ENCODE results near the gene RBFOX2.
"Not testable (repeated sequence)": the region's sequence is repeated elsewhere in the genome, so short reads cannot be mapped to it uniquely, and the experiment has no call there.

The RBFOX2 gene

DNA sequence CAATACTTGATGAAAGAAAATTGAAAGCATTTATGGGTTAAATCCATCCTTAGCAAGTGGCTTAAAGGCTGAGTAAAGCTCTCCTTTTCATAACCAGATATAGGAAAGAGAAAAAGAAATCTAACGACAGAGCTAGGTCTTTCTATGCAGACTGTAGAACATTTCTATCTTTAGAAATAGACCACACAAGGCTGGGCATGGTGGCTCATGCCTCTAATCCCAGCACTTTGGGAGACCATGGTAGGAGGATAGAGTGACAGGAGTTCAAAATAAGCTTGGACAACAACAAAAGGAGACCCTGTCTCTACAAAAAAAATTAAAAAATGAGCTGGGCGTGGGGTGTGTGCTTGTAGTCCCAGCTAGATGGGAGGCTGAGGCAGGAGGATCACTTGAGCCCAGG is 220.2 kb downstream of the RBFOX2 start:
- no peak for DNase-seq

DNA sequence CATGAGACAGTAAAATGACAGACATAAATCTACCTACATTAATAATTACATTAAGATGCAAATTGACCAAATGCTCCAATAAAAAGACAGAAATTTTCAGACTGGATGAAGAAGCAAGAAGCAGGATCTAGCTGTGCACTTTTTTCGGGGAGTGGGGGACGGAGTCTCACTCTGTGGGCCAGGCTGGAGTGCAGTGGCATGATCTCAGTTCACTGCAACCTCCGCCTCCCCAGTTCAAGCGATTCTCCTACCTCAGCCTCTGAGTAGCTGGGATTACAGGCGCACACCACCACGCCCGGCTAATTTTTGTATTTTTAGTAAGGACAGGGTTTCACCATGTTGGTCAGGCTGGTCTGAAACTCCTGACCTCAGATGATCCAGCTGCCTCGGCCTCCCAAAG is 222.0 kb downstream of the RBFOX2 start:
- not testable (repeated sequence) for DNase-seq

DNA sequence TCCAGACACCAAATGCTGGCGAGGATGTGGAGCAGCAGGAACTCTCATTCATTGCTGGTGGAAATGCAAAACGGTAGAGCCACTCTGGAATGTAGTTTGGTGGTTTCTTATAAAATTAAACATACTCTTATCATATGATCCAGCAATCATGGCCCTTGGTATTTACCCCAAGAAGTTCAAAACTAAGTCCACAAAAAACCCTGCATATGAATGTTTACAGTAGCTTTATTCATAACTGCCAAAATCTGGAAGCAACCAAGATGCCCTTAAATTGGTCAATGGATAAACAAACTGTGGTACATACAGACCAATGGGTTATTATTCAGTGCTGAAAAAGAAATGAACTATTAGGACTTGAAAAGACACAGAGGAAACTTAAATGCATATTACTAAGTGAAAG is 223.2 kb downstream of the RBFOX2 start:
- no peak for DNase-seq

DNA sequence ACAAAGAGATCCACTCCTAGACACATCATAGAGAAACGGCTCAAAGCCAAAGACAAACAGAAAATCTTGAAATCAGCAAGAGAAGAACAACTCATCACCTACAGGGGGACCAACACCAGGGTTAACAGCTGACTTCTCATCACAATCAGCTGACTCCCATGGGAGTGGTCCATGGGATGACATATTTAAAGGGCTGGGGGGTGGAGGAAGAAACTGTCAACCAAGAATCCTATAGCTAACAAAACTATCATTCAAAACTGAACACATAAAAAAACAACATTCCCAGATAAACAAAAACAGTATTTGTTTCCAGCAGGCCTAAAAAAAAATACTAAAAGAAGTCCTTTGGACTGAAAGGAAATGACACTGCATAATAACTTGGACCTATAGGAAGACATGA is 224.2 kb downstream of the RBFOX2 start:
- DNase-seq, result no peak

DNA sequence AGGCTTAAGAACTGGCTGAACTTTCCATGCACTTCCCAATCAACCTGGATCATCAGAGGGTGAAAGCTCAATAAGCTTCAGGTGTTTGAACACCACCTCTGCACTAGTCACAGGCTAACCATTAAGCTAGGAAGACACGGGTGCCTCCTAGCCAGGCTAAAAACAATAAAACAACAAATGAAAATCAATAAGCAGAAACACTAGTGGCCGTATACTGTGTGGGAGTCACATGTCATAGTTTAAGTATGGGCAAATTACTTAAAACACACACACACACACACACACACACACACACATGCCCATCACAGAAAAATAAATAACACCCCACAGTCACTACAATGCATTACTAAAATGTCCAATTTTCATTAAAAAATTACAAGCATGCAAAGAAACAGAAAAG is 225.7 kb downstream of the RBFOX2 start:
- no peak for DNase-seq

DNA sequence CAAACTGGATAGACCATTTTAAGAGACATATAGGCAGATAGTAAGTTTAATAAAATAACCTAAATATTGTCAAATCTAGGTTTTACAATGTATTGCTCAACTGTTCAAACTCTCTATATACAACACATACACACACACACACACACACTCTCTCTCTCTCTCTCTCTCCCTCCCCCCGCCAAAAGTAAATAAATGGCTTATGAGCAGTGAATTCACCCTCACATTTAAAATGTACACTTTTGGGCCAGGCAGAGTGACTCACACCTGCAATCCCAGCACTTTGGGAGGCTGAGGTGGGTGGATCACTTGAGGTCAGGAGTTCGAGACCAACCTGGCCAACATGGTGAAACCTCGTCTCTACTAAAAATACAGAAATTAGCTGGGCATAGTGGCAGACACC is 227.3 kb downstream of the RBFOX2 start:
- not testable (repeated sequence) for DNase-seq

DNA sequence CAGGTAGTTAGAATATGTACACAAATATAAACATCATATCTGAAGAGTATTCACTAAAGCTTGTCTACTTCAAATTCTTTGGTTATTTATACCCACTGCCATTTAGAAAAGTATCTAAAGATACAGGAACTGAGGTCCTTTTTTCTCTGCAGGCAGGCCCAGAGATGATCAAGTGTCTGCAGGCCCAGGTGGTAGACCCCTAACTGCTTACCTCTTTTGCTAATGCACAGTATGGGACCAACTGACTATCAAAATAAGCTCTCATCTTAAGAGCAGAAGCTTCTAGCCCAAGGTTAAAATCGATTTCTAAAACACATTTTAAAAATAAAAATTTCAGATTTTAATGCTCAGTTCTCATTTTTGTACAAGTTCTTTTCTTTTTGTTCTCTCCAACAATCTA is 229.5 kb downstream of the RBFOX2 start:
- DNase-seq, result no peak

DNA sequence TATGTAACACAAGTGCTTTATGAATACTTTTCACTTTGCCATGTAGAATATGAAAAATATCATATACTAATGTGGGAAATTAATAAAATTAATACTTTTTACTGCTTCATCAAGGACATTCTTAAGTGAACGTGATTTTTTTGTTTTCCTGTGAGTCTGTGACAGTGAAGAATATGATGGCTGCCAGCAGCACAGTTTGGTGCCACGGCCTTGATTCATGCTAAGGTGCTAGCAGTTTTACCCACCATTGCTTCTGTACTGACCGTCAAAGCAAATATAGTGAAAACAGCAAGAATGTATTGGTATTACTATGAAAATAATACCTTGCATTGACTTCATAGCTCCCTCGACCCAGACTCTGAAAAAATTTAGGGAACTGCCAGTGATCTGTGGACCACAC is 231.2 kb downstream of the RBFOX2 start:
- DNase-seq, result no peak

DNA sequence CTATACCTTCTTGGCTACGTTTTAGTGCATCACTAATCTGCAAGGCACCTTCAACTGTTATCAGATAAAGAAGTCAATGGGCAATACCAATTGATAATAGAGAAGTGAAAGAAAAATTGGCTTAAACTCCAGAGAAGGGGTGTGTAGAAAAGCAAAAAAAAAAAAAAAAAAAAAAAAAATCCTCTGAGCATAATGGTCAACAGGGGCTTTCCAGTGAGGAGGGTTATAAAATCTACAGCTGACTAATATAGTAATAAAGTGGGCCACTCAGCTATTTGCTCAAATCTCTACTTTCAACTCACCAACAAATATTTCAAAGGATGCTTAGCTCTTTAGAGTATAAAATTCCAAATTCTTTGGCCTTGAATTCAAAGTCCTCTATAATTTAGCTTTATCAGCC is 233.1 kb downstream of the RBFOX2 start:
- no peak for DNase-seq

DNA sequence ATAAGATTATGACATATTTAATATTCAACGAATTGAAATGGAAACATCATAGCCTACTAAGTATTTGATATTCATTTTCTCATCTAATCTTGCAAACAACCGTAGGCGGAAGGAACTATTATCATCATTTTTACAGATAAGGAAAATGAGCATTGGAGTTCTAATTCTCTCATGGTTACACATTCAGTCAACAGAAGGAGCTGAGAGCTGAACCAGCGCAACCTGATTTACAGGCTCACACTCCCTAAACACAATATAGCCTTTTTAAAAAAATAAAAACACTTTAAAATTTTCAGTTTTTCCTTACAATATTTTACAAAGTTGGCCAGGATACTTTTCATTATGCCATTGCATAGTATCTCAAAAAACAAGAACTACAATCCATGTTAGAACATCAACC is 236.1 kb downstream of the RBFOX2 start:
- DNase-seq, result no peak

DNA sequence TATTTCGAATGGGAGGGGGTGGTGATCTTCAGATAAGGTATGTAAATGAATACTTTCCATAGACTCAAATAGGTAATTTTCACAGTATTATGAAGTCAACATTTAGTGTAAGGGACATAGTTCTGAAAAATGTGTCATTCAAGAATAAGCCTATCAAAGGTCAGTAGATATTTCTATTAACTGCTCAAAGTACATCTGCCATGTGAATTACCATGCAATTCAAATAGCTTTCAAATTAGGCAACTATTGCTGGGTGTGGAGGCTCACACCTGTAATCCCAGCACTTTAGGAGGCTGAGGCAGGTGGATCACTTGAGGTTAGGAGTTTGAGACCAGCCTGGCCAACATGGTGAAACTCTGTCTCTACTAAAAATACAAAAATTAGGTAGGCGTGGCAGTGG is 236.8 kb downstream of the RBFOX2 start:
- not testable (repeated sequence) for DNase-seq

DNA sequence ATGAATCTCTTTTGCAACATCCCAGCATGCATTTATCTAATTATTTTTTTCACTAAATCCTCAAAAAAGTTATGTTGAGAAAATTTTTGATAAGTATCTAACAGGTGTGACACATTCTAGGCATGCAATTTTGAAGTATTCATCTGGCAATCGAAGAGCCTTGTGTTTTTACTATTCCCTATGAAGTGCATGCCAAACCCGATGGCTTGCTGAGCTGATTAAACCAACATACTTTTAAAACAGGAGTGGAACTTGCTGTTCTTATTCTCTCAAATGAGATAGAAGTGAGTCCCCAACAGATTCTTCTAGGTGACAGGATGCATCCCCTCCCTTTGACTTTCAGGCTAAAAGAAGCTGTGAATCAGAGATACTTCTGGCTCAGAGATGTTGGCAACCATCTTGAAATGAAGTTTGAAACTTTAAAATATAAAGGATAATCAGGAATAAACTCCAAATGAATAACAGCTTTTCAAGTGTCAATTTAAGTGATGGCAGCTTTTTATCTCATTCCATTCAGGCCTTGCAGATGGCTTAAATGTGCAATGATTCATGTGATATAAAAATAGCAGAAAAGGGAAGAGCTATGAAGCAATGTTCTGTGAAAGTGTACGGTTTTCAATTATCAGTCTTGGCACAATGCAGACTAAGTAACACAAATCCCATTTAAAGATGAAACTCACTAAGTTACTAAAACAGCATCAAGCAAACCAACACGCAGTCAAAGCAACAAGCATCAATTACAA is 243.3 kb downstream of the RBFOX2 start:
- DNase-seq, result no peak

DNA sequence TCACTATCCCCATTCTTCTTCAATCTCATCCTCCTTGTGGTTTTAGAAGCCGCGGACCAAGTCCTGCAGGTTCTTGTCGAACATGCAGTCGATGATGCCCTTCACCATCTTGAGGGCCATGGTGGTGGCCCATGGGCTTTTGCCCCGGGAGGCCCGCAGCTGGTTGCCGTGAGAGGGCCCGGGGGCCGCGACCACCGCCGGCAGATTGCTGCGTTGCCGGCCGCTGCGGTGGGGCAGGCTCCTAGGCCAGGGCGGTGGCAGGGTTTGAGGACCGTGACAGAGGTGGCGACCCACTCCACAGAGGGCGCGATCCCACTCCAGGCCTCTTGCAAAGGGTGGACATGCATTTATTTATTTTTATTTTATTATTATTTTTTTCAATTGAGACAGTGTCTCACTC is 244.0 kb downstream of the RBFOX2 start:
- DNase-seq, result no peak

DNA sequence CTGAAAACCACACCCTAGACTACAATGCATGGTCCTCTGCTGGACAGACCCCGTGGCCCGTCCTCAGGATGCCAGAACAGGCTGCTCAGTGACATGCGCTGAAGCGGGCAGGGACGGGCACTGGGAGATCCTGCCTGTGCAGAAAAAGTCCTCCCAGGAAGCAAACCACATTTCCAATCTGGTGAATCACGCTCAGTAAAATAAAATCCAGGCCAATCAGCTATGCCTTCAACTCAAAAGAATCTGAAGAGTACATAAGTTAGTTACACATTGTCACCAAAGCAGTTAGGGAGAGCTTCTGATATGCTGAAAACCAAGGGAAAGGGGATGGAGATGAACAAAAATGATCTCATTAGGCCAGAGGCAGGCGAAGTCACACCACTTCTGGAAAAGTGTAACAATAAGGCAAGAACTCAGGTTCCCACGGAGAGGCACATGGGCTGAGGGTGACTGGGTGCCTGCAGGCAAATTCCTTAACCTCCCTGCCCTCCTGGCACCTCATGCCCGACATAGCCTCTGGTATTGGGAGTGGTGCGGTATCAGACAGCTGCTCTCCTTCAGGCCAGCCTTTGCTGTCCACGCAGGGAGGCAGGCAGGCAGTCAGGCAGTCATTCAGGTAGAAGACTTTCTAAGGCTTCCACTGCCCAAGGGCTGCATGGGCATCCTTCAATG is 244.5 kb downstream of the RBFOX2 start:
- no peak for DNase-seq

DNA sequence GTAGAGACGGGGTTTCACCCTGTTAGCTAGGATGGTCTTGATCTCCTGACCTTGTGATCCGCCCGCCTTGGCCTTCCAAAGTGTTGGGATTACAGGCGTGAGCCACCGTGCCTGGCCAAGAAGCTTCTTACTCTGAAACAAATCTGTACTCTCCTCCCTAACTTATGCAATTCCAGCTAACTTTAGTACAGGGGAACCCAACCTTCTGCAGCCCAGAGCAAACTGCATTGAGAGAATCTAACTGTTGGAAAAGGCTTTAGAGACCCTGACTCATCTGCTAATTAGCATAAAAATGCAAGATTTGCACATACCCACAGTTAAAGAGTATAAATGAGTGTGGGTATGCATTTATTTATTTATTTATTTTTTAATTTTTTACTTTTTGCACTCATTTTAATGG is 246.1 kb downstream of the RBFOX2 start:
- DNase-seq, result no peak

DNA sequence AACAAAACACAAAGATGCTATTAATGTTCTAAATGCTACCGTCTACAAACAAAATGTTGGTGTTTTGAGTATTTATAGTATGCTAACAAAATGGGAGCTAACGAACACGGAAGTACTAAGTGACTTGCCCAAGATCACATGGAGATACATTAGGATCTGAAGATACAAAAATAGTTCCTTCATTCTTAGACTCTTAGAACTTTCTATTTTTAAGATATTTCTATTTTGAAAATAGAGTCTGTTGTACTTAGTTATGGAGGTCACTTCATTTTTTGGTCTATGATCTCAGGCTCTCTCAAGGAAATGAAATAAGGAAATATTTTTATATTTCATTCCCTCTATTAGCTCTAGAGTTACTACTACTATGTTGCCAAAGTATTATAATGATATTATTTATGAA is 246.7 kb downstream of the RBFOX2 start:
- no peak for DNase-seq

DNA sequence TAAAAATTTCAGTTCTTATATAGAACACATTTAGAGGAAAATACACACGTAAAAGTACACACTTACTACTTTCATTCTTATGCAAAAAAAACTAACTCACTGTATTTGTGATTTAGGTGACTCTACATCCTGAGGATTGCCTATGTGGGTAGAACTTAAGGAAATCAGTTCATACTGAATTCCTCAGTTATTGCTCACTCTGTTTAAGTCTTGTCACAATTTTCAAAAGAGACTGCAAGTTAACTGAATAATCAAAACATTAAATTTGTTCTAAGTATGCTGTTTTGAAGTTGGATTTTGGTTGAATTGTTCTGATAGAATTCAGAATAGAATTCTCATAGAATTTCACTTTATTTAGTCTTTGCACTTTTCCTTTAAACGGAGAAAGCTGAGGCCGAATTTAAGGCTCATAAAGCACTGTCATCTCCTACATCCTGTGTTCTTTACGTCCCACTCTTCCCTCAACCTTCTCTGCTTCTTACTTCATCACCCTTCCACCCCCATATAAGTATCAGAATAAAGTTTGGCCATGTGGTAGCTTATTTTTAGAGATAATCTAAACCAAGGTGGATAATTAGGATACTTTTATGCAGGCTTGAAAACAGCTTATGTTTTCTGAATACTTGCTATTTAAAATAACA is 251.2 kb downstream of the RBFOX2 start:
- DNase-seq, result no peak

DNA sequence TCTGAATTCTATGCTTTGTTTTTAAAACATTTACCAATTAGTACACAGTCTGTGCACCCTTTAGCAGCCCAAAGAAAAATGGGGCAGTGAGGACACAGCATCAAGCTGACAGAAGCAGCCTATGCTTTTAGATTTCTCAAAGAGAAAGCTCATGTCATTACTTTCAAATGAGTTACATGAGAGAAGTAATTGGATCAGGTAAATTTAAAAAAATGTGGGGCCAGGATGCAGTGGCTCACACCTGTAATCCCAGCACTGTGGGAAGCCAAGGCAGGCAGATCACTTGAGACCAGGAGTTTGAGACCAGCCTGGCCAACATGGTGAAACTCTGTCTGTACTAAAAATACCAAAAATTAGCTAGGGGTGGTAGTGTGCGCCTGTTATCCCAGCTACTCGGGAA is 253.3 kb downstream of the RBFOX2 start:
- DNase-seq, result no peak

DNA sequence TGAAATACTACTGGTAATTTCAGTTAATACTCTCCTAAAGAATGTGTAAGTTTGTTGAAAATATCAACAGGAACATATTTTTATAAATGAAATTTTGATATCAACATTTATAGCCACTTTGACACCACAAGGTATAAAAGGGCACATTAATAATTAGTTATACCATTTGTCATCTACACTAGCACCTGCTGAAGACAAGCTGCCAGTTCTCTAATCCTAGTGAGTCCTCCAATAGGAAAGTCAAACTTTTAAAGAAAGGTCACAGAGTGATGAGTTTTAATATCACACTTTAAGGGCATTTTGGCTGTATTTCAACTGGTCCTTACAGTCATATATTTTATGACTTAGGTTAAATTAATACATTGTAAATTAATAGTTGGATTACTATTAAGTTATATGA is 258.6 kb downstream of the RBFOX2 start:
- no peak for DNase-seq

DNA sequence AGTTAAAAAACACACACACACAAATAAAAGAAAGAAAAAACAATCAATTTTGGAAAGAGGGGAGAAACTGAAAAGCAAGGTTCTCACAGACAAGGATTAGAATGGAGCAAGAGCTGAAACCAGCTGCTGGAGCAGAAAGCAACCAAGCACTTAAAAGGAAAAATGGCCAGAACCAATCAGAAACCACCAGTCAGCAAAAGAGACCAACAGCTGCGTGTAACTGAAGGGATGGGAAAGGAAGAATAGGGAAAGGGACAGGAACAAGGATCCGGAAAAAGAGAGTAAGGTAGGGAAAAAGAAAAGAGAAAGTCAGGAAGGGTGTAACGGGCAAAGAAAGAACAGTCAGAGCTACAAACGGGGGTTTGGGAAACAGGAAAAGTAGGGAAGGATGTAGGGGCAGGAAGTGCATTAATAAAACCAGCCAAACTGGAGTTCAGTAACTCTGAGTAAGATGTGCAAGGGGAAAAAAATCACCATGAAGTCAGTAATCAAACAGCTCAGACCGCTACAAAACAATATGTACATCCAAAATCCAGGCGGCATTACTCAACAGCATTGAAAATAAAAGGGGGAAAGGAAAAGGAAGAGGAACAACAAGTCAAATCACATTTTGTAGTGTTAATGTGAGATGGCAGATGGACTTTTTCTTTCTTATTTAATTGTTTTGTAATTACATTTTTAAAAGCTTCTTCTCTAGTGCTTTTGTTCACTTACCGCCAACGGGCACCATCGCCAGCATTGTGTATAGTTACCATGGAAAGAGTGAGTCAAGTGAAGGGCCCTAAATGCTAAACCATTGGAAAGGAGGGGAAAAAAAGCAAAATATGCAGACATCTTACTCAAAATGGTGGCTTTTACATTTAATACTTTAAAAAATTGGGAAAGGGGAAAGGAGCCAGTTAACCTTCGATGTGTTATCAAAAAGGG is 261.7 kb downstream of the RBFOX2 start:
- no peak for DNase-seq

DNA sequence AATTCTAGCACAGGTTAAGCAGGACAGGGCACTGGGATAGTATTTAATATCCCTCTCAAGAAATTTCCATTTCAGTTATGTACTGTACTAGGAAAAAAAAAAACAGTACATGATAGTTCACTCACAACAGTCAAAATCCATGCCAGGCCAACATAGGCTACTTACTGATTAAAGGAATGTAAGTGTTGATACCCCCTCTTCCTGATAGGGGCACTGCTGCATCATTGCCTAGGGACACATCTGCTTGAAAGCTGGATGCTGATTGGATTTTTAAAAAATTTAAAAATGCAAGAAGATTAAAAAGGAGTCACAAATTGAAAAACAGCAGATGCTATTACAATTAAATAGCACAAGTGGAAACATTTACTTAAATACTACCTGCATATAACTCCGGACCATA is 267.6 kb downstream of the RBFOX2 start:
- DNase-seq, result no peak

DNA sequence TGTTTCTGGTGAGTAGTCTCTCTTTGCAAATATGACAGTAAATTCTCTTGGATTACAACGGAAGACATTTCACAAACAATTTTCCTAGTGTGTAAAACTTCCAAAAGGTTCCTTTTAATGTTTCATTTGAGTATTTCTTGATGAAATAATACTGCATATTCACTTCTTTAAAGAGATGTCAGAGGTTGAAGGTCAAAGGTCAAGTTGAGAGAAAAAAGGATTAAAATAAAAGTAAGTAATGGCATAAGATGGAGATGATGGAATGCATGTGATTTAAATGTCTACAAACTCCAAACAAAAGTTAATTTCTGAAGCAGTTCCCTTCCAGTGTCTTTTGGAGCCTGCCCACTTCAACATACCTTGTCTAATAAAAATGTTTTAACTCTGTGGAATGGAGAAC is 270.2 kb downstream of the RBFOX2 start:
- no peak for DNase-seq

DNA sequence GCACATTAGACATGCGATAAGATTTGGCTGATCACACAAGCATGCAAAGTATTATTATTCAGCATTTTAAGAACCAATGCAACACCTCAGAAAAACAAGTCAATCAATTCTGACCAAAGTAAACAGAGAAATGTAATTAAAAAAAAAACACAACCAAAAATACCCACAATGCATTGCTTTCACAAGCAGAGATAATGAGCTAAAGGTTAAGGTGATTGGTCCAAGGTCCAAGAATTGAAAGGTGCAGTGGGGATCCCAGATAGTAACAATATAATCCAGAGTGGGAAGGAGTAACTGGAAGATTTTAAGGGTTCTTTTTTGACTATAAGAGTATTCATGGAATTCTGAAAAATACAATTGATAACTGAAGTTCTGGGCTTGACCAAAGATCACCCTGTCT is 271.9 kb downstream of the RBFOX2 start:
- DNase-seq, result no peak

Measured in NCI-H446 (cell line).